Measurements from ENCODE around the gene CSTF2. TPM values are rescaled to one million over a fixed set of nuclear protein-coding genes. Genes with fewer than 3 reads are reported as not detected.

The CSTF2 gene
- total and polyA plus RNA-seq, 10 of the 15 experiments (the other 5 are each of a cell fraction or from before 2014, with no cell fraction given), result 7.7 to 66.6 (median 35.8) TPM

DNA sequence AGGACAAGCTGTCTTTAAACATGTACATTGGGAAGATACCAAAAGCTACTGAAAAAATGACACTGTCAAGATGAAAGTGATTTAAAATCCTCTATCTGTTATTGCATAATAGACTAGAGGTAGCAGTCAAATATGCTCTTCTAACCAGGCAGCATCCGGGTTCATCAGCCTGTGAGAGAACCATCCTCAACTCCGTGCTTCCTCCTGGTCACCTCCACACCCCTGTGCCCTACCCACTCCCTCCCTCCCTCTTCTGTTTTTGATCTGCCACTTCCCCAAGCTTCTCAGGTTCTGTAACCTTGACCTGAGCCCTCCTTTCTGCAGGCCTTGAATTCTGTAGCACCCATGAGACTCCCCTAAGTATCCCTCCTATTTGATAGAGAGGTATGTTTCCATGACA lies 48.1 kb downstream of the CSTF2 start (continued):
- TF ChIP-seq, protein P1, sequence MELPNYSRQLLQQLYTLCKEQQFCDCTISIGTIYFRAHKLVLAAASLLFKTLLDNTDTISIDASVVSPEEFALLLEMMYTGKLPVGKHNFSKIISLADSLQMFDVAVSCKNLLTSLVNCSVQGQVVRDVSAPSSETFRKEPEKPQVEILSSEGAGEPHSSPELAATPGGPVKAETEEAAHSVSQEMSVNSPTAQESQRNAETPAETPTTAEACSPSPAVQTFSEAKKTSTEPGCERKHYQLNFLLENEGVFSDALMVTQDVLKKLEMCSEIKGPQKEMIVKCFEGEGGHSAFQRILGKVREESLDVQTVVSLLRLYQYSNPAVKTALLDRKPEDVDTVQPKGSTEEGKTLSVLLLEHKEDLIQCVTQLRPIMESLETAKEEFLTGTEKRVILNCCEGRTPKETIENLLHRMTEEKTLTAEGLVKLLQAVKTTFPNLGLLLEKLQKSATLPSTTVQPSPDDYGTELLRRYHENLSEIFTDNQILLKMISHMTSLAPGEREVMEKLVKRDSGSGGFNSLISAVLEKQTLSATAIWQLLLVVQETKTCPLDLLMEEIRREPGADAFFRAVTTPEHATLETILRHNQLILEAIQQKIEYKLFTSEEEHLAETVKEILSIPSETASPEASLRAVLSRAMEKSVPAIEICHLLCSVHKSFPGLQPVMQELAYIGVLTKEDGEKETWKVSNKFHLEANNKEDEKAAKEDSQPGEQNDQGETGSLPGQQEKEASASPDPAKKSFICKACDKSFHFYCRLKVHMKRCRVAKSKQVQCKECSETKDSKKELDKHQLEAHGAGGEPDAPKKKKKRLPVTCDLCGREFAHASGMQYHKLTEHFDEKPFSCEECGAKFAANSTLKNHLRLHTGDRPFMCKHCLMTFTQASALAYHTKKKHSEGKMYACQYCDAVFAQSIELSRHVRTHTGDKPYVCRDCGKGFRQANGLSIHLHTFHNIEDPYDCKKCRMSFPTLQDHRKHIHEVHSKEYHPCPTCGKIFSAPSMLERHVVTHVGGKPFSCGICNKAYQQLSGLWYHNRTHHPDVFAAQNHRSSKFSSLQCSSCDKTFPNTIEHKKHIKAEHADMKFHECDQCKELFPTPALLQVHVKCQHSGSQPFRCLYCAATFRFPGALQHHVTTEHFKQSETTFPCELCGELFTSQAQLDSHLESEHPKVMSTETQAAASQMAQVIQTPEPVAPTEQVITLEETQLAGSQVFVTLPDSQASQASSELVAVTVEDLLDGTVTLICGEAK (IDR thresholded peaks at IDR 0.05; ENCODE audit: borderline replicate concordance), result no peak
- TF ChIP-seq MEF2B (IDR thresholded peaks at IDR 0.05; ENCODE audit: partially characterized antibody, poor library complexity, severe bottlenecking) (no peak), SRF (IDR thresholded peaks at IDR 0.05; ENCODE audit: low read depth in 2 of 2, low read length in 2 of 2) (no peak)
- TF ChIP-seq, protein P2, sequence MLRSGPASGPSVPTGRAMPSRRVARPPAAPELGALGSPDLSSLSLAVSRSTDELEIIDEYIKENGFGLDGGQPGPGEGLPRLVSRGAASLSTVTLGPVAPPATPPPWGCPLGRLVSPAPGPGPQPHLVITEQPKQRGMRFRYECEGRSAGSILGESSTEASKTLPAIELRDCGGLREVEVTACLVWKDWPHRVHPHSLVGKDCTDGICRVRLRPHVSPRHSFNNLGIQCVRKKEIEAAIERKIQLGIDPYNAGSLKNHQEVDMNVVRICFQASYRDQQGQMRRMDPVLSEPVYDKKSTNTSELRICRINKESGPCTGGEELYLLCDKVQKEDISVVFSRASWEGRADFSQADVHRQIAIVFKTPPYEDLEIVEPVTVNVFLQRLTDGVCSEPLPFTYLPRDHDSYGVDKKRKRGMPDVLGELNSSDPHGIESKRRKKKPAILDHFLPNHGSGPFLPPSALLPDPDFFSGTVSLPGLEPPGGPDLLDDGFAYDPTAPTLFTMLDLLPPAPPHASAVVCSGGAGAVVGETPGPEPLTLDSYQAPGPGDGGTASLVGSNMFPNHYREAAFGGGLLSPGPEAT (IDR thresholded peaks at IDR 0.05; ENCODE audit: low read depth), result no peak

DNA sequence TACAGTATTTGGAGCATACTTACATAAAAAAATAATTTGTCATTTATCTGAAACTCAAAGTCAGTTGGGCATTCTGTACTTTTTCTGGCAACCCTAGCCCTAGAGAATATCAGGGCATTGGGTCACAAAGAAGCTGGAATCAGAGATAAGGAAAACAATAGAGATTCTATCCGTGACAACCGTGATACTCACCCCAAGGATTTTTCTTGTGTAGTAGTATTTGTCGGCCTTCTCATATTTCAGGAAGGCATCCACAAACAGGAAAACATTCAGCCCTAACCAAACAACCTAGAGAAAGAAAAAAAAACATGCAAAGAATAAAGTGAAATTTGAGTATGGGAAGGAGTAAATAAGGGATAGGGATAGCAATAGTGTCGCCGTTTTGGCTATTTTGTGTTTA lies 50.3 kb downstream of the CSTF2 start:
- Histone ChIP-seq H3K79me2 (ENCODE audit: control insufficient read depth, insufficient read depth, low read length) (no peaks in the 10 kb centered on the region), H3K27me3 (replicated peaks in 1 of 2; ENCODE audit: control insufficient read depth in 2 of 2, insufficient read depth in 2 of 2, low read length in 1 of 2) (no peaks in the 10 kb centered on the region; a peak in 1 of 4 replicates), H3K9me3 (replicated peaks; ENCODE audit: control insufficient read depth, insufficient read depth, low read length) (no peaks in the 10 kb centered on the region), H3K4me1 (ENCODE audit: control insufficient read depth, insufficient read depth, low read length) (no peaks in the 10 kb centered on the region), H3K4me2 (ENCODE audit: control insufficient read depth, insufficient read depth) (no peak overlapping the region), H3K9ac (ENCODE audit: control insufficient read depth, insufficient read depth, low read length) (no peak overlapping the region), H3K4me3 (no peak overlapping the region), H3K27ac (ENCODE audit: control insufficient read depth, insufficient read depth) (no peak overlapping the region), H2AFZ (ENCODE audit: control insufficient read depth, low read depth, low read length) (no peak overlapping the region), H3K36me3 (ENCODE audit: control insufficient read depth in 2 of 2, insufficient read depth in 2 of 2, low read length in 1 of 2) (no peaks in the 10 kb centered on the region), H4K20me1 (ENCODE audit: control insufficient read depth, insufficient read depth) (no peaks in the 10 kb centered on the region)
- no peak for DNase-seq (ENCODE audit: low read depth, low spot score)
- ChIA-PET CTCF (no interaction called here), SMC1A (ENCODE audit: uncharacterized antibody, unreplicated experiment) (no interaction called here), RAD21 (ENCODE audit: unreplicated experiment) (no interaction called here), POLR2A (no interaction called here)
- intact Hi-C loops (cut with micrococcal nuclease; ENCODE audit: unreplicated experiment), result no loop called here
- no peak for FAIRE-seq
- in situ Hi-C loops (cut with MboI), result no loop called here
- no peak for ATAC-seq
- BruUV-seq (replicated peaks), result no TSS peak
- WGBS (ENCODE audit: insufficient coverage, insufficient replicate concordance, low lambda C conversion rate, missing lambda C conversion rate), result 59% methylated on average over 5 of the region's 5 CpGs
- TF ChIP-seq, protein P3, sequence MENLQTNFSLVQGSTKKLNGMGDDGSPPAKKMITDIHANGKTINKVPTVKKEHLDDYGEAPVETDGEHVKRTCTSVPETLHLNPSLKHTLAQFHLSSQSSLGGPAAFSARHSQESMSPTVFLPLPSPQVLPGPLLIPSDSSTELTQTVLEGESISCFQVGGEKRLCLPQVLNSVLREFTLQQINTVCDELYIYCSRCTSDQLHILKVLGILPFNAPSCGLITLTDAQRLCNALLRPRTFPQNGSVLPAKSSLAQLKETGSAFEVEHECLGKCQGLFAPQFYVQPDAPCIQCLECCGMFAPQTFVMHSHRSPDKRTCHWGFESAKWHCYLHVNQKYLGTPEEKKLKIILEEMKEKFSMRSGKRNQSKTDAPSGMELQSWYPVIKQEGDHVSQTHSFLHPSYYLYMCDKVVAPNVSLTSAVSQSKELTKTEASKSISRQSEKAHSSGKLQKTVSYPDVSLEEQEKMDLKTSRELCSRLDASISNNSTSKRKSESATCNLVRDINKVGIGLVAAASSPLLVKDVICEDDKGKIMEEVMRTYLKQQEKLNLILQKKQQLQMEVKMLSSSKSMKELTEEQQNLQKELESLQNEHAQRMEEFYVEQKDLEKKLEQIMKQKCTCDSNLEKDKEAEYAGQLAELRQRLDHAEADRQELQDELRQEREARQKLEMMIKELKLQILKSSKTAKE (IDR thresholded peaks at IDR 0.05; ENCODE audit: low read depth, poor library complexity, severe bottlenecking), result no peak
- TF ChIP-seq, protein P4, sequence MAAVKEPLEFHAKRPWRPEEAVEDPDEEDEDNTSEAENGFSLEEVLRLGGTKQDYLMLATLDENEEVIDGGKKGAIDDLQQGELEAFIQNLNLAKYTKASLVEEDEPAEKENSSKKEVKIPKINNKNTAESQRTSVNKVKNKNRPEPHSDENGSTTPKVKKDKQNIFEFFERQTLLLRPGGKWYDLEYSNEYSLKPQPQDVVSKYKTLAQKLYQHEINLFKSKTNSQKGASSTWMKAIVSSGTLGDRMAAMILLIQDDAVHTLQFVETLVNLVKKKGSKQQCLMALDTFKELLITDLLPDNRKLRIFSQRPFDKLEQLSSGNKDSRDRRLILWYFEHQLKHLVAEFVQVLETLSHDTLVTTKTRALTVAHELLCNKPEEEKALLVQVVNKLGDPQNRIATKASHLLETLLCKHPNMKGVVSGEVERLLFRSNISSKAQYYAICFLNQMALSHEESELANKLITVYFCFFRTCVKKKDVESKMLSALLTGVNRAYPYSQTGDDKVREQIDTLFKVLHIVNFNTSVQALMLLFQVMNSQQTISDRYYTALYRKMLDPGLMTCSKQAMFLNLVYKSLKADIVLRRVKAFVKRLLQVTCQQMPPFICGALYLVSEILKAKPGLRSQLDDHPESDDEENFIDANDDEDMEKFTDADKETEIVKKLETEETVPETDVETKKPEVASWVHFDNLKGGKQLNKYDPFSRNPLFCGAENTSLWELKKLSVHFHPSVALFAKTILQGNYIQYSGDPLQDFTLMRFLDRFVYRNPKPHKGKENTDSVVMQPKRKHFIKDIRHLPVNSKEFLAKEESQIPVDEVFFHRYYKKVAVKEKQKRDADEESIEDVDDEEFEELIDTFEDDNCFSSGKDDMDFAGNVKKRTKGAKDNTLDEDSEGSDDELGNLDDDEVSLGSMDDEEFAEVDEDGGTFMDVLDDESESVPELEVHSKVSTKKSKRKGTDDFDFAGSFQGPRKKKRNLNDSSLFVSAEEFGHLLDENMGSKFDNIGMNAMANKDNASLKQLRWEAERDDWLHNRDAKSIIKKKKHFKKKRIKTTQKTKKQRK (IDR thresholded peaks at IDR 0.05; ENCODE audit: low read depth, low read length), result no peak
- TF ChIP-seq ETV6 (conservative IDR thresholded peaks at IDR 0.05 in 1 of 2, IDR thresholded peaks at IDR 0.05 in 1 of 2; ENCODE audit: borderline replicate concordance in 1 of 2, low read depth in 1 of 2) (no peak), TARDBP (IDR thresholded peaks at IDR 0.05; ENCODE audit: borderline replicate concordance) (no peak), FOXM1 (IDR thresholded peaks at IDR 0.05; ENCODE audit: low read depth, low read length) (no peak), SIN3A (IDR thresholded peaks at IDR 0.05; ENCODE audit: low read depth, low read length) (no peak)
